ENCODE results near the gene CEP120. TPM values are rescaled to one million over a fixed set of nuclear protein-coding genes. Genes with fewer than 3 reads are reported as not detected.

Gene CEP120
- total RNA-seq, 2 donors from 2014 or later, result 19.9 to 23.5 TPM

GRCh38 chr5:123441408-123441807 is 18.2 kb upstream of the CEP120 start:
- TF ChIP-seq CTCF (conservative IDR thresholded peaks at IDR 0.05), result no peak
- H3K27ac ChIP-seq (ENCODE audit: low read depth, low read length), result no peak overlapping the region
- no peak overlapping the region for H3K4me3 ChIP-seq (ENCODE audit: low read length)
- 100% methylated on average over 1 of the region's 1 CpG for WGBS, 2 experiments (ENCODE audit: insufficient coverage in 1 of 2, insufficient read length in 1 of 2)
- no peaks in the 10 kb centered on the region for H3K4me1 ChIP-seq (ENCODE audit: control insufficient read depth, insufficient read depth, low read length)
- no peaks in the 10 kb centered on the region for H3K27me3 Mint-ChIP-seq (ENCODE audit: insufficient read depth)
- H3K27me3 ChIP-seq (ENCODE audit: control insufficient read depth, insufficient read depth, low read length, poor library complexity, severe bottlenecking), result no peaks in the 10 kb centered on the region
- DNase-seq, result no peak
- H3K4me1 Mint-ChIP-seq, result peaks cover 8% of the 10 kb centered on the region
- no peak overlapping the region for H3K27ac Mint-ChIP-seq
- H3K36me3 Mint-ChIP-seq (ENCODE audit: low read depth), result no peaks in the 10 kb centered on the region
- H3K9me3 ChIP-seq (ENCODE audit: control insufficient read depth, low read length), result no peaks in the 10 kb centered on the region
- no peaks in the 10 kb centered on the region for H3K36me3 ChIP-seq (ENCODE audit: control insufficient read depth, insufficient read depth, low read length)
- no peak overlapping the region for H3K4me3 Mint-ChIP-seq
- no peaks in the 10 kb centered on the region for H3K9me3 Mint-ChIP-seq
- H3K9ac ChIP-seq (ENCODE audit: extremely low read depth, low read length, poor library complexity, severe bottlenecking), result no peak overlapping the region

GRCh38 chr5:123440456-123441181 is 17.4 kb upstream of the CEP120 start:
- no peaks in the 10 kb centered on the region for H3K36me3 ChIP-seq (ENCODE audit: control insufficient read depth, insufficient read depth, low read length)
- H3K36me3 Mint-ChIP-seq (ENCODE audit: low read depth), result no peaks in the 10 kb centered on the region
- H3K4me3 Mint-ChIP-seq, result no peak overlapping the region
- no peak for DNase-seq
- H3K27ac ChIP-seq (ENCODE audit: low read depth, low read length), result no peak overlapping the region
- H3K9me3 Mint-ChIP-seq, result no peaks in the 10 kb centered on the region
- H3K4me3 ChIP-seq (ENCODE audit: low read length), result no peak overlapping the region
- no peaks in the 10 kb centered on the region for H3K9me3 ChIP-seq (ENCODE audit: control insufficient read depth, low read length)
- peaks cover 8% of the 10 kb centered on the region for H3K4me1 Mint-ChIP-seq
- 95% methylated on average over 1 of the region's 1 CpG; no CpG with 5 or more reads in 1 of the 2 experiments for WGBS, 2 experiments (ENCODE audit: insufficient coverage in 1 of 2, insufficient read length in 1 of 2)
- no peaks in the 10 kb centered on the region for H3K4me1 ChIP-seq (ENCODE audit: control insufficient read depth, insufficient read depth, low read length)
- H3K9ac ChIP-seq (ENCODE audit: extremely low read depth, low read length, poor library complexity, severe bottlenecking), result no peak overlapping the region
- no peak for TF ChIP-seq CTCF (conservative IDR thresholded peaks at IDR 0.05)
- no peak overlapping the region for H3K27ac Mint-ChIP-seq
- no peaks in the 10 kb centered on the region for H3K27me3 ChIP-seq (ENCODE audit: control insufficient read depth, insufficient read depth, low read length, poor library complexity, severe bottlenecking)
- no peaks in the 10 kb centered on the region for H3K27me3 Mint-ChIP-seq (ENCODE audit: insufficient read depth)

GRCh38 chr5:123439709-123440108 is 16.5 kb upstream of the CEP120 start:
- Histone ChIP-seq H3K4me1 (ENCODE audit: control insufficient read depth, insufficient read depth, low read length) (no peaks in the 10 kb centered on the region), H3K36me3 (ENCODE audit: control insufficient read depth, insufficient read depth, low read length) (no peaks in the 10 kb centered on the region), H3K27me3 (ENCODE audit: control insufficient read depth, insufficient read depth, low read length, poor library complexity, severe bottlenecking) (no peaks in the 10 kb centered on the region), H3K9me3 (ENCODE audit: control insufficient read depth, low read length) (no peaks in the 10 kb centered on the region), H3K9ac (ENCODE audit: extremely low read depth, low read length, poor library complexity, severe bottlenecking) (no peak overlapping the region), H3K4me3 (ENCODE audit: low read length) (no peak overlapping the region), H3K27ac (ENCODE audit: low read depth, low read length) (no peak overlapping the region)
- Mint-ChIP-seq H3K36me3 (ENCODE audit: low read depth) (no peaks in the 10 kb centered on the region), H3K4me3 (no peak overlapping the region), H3K27me3 (ENCODE audit: insufficient read depth) (no peaks in the 10 kb centered on the region), H3K27ac (no peak overlapping the region), H3K4me1 (peaks cover 8% of the 10 kb centered on the region), H3K9me3 (no peaks in the 10 kb centered on the region)
- no peak for DNase-seq
- 92 to 93% methylated on average over 5 of the region's 5 CpGs for WGBS, 2 experiments (ENCODE audit: insufficient coverage in 1 of 2, insufficient read length in 1 of 2)
- no peak for TF ChIP-seq CTCF (conservative IDR thresholded peaks at IDR 0.05)

Data from endodermal cell (in vitro differentiated cells).